GM19468 (cell line): ENCODE results near the gene RAET1L.
"Not testable (repeated sequence)": the region's sequence is repeated elsewhere in the genome, so short reads cannot be mapped to it uniquely, and the experiment has no call there.

Experiments used
- ATAC-seq: cut with Tn5 transposase; IDR thresholded peaks from one replicate; pipeline ENCODE4 v1.9.1; 2021; ENCODE audit warnings: mild to moderate bottlenecking, moderate library complexity, moderate number of reproducible peaks; ENCODE audit not compliant: unreplicated experiment; ENCODE audit errors: extremely low read depth

RAET1L gene

DNA sequence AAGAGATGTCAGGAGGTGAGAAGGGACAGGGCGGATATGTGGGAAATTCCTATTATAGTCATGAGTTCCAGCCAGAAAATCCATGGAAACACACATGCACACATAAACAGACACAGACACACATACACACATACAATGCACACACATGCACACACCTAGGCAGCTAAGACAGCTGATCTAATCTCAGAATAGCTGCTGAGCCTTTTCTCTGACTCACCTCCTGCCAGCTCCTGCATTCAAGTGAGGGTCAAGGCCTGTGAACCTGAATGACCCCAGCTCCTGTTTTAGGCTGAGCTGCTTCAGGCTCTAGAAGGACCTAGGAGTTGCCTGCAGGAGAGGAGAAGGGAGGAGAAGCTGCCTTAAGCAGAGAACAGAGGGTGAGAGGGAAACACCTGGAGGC, 21.6 kb upstream of the RAET1L start:
- no peak for ATAC-seq

DNA sequence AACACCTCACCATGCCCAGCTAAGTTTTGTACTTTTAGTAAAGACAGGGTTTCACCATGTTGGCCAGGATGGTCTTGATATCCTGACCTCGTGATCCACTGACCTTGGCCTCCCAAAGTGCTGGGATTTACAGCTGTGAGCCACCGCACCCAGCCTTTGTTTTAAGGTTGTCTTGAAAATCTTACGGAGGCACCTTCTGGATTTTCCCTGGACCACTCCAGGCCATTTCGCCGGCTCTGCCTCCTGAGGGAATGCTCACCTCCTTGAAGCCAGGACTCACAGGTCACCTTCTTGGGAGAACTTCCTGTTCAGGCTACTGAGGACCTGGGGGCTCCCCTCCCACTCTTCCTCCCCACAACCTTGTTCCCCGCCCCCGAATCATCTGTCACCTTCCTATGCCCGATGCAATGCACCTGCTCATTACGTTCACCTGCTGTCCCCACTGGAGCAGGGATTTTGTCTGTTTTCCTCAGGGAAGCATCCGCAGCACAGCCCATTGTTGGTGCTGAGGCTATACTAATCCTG, 19.4 kb upstream of the RAET1L start:
- no peak for ATAC-seq

DNA sequence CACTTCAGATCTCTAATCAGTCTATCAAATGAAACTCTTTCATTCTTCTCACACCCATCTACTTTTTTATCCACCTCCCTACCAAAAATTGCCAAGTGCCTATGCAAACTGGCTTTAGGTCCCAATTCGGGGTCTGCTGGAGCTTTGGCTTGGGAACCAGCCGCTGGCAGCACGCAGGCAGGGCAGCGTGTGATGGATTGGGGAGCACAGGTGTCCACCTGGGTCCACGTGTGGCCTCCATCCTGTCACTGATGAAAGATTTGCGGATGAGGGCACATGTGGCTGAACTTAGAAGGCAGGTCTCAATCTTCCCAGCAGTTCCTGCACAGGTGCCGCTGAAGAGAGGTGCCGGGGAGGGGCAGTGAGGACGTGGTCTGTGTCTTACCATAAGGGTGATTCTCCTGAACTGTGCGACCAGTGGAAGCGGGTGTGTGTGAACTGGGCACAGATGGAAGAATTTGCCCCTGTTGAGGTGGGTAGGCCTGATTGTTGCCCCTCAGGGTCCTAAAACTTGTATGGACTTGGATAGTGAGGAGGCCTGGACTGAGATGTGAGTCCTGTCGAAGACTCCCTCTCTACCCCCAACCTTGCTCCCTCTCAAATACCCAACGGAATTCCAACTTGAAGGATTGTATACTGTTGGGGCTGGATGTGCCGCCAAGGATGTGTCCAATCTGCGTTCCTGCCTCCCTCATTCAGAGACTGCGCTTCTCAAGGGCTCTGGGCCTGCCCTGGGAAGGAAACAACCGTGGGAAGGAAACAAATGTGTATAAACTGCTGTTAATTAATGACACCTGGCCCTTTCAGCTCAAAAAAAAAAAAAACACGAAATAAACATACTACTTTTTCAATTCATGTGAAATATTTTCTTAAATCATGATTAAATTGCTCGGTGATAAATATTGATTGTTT, 18.4 kb upstream of the RAET1L start:
- no peak for ATAC-seq

DNA sequence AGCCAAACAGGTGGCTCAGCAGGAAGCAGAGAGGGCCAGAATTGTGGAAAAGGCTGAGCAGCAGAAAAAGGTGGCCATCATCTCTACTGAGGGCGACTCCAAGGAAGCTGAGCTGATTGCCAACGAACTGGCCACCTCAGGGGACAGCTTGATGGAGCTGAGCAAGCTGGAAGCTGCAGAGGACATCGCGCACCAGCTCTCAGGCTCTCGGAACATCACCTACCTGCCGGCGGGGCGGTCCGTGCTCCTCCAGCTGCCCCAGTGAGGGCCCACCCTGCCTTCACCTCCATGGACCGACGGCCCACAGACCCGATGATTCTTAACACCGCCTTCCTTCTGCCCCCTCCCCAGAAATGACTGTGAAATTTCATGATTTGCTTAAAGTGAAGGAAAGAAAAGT, 17.8 kb upstream of the RAET1L start:
- ATAC-seq, result no peak

DNA sequence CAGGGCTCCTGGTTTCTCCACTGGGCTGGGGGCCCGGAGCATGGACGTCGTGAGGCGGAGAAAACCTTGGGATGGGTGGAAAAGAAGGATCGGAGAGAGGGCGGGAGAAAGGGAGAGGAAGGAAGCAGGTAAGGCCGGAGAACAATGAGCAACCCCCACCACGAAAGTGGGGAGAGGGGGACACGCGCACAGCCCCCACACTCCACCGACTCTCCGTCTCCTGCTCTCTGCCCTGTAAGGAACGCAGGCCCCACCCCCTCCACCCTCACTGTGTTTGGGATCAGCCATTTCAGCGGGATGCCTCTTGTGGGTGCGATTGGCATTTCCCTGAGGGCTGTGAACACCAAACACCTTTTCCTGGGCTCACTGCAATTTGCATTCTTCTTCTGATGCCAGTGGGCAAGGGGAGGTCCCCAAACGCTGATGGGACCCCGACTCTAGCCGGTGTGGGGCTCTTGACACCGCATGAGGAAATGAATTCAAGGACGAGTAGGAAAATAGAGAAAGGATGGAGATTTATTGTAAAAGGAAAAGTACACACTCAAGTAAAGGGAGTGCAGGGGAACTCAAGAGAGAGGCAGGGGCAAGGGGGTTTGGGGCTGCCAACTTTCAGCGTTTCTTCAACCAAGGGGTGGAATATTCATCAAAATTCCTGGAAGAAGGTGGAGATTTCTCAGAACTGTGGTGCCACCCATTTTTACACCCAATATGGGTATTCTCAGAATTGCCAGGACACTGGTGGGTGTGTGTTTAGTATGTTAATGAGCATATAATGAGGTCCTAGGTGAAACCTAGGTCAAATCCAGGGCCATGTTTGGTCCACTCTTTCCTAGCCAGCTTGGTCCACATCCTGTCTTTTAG, 13.1 kb upstream of the RAET1L start:
- no peak for ATAC-seq

DNA sequence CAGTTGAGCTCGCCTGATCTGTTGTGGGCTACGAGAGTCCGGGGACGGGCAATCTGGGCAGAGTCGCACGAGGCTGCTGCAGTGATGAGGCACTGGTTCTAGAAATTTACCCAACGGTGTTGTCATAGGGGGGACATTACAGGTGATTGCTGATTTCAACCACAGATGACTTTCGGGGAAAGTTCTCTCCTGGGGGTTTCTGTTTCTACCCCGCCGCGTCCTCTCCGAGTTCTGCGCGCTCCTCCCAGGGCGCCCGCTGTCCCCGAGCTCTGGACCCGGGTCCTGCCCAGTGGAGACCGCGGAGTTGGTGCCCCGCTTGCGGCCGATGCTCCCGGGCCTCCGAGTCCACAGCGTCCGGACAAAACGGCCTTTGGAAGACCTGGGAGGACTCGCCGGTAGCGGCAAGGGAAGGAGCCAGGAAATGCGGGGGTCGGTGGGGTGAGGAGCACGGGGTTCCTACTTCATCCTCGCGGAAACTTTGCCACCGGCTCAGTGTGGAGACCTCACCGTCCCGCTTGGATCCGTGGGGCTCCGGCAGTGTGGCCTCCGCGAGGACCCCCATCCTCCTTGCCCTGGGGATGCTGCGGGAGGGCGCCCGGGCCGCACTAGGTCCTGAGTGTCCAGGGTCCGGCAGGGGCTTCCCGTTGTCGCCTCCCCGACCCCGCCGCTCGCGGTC, 12.3 kb upstream of the RAET1L start:
- ATAC-seq, result no peak

DNA sequence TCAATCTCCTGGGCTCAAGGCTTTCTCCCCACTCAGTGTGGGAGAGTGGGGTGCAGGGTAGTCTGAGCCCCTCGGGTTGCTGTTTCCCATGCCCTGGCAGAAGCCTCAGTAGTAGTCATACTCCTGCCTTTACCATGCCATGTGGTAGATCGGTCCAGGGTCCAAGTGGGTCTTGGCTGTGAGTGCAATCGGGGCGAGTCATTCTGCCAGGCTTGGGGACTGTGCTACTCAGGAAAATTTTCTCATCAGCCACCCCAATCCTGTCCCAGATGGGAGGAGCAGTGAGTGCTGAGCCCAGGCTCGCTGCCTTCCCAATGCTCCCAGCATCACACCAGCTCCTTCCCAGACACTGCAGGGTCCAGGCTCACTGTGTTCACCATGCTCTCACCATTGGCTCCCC, 10.7 kb upstream of the RAET1L start:
- ATAC-seq, result no peak

DNA sequence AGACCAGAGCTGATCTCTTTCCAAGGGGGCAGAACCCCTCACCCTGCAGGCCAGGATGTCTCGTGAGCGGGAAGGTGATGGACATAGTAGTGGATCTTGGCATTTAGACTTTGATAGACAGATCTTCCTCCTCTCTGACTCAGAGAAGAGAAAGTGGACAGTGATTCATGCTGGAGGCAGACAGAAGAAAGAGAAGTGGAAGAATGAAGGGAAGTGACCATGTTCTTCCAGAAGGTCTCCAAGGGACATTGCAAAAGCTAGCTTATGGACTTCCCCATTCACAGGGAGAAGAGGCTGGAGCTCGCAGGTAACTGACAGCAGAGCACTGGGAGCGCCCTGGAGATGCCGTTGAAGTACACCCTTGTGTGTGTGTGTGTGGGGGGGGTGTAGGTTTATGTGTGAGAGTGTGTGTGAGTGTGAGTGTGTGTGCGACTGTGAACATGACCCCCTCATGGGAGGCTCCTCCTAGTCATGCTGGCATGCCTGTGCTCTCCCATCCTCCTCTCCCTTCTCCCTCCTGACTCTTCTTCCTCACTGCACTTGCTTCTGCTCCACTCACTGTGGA, 8.0 kb upstream of the RAET1L start:
- ATAC-seq, result no peak

DNA sequence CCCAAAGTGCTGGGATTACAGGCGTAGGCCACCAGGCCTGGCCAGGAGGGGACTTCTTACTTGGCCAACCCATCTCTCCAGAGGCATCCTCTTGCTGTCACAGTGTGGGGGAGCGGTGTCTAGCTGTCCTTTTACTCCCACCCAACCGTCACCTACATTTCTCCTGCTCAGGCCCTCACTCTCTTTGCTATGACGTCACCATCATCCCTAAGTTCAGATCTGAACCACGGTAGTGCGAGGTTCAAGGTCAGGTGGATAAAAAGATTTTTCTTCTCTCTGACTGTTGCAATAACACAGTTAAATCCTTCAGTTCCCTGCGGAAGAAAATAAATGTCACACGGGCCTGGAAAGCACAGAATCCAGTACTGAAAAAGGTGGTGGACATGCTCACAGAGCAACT, 7.3 kb upstream of the RAET1L start:
- ATAC-seq, result no peak

DNA sequence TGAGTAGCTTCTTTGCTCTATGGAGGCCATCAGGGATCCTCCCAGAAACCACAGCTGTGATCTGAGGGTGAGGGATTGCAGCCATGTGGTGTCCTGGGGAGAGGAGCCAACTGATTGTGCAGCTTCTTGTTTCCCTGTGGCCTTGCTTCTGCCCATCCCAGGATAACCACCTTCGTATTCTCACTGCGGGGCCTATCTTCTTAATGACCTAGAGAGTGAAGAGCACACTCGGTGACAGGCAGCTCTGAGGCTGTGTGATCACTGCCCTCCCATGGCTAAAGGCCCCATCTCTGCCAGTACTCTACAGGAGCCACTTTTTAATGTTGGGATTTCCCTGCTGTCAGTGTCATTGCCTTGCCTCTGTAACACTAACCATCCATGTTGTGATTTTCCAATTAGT, 5.3 kb upstream of the RAET1L start:
- no peak for ATAC-seq

DNA sequence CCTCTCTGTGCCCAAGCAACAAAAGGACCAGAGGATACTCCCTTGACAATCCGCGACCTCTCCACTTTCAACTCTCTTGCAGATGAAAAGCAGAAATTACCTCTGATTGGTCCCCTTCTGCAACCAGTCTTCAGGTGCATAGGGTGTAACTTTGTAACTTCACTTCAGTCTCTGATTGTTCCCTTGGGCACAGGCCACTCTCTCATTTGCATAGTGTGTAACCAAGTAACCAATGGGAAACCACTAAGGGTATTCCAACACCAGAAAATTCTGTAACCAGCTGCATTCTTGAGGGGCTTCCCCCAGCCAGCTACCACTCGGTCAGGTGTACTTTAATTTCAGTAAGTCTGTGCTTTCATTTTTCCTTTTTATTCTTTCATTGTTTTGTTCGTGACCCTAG, 4.4 kb upstream of the RAET1L start:
- ATAC-seq, result no peak

DNA sequence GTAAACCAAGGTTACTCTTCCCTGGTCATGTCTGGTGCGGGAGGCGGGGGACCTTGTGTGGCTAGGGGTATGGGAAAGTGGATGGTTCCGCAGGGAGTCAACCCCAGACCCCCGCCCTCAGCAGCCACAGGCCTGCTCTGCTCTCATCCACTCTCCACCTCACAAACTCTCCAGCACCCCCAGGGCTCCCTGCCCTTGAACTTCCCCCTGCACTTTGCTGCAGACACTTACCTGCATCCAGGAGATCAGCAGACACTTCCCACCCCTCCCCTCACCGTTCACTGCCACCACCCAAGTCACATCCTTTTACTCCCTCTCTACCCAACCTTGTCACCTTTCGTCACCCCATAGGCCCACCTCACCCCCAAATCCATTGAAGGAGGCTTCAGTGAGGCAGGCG, 3.9 kb upstream of the RAET1L start:
- ATAC-seq, result no peak

DNA sequence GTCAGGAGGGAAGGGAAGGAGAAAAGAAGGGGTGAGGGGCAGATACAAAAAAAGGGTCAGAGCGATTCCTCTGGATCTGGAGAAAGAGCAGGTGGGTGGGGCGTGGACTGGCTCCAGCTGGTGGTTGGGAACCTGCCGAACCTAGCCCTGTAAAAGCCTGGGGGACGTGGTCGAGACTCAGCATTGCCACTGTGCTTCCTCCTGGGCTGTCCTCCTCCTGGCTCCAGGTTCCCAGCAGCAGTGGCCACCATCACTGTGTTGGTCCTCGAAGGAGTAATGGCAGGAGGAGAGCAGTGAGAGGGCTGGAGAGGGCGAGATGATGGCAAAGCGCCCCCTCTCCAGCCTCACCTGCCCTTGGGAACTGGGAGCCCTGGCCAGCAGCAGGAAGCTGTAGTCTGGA, 3.5 kb upstream of the RAET1L start:
- no peak for ATAC-seq

DNA sequence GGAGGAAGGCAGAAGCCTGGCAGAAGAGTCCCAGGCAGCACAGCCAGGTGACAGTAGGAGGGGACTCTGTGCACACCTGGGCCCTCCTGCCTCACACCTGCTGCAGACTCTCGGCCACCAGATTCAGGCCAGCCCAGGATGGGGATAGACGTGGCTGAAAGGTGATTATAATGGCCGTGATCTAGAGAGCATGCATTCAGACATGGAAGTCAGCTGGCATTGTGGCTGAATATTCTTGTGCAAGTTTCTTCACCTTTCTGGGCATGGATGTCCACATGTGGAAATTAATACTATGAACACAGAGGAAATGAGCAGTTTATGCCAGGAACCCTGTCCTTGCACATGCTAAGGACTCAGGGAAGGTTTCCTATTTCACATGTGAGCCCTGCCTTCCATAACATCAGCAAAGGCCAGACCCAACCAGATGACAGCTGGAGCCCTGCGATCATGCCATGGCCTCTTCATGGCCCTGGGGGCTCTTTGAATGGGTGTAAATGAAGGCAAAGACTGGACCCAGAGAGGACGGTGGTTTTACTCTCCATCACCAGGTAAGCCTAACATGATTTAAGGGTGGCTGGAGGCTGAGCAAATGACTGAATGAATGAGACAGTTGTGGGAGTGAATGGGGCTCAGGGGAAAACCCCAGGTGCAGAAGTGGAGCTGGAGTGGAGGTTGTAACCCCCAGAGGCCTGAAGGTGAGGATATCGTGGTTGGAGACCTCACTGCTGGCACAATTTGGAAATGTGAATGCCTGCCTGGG, 2.7 kb upstream of the RAET1L start:
- ATAC-seq, result no peak

DNA sequence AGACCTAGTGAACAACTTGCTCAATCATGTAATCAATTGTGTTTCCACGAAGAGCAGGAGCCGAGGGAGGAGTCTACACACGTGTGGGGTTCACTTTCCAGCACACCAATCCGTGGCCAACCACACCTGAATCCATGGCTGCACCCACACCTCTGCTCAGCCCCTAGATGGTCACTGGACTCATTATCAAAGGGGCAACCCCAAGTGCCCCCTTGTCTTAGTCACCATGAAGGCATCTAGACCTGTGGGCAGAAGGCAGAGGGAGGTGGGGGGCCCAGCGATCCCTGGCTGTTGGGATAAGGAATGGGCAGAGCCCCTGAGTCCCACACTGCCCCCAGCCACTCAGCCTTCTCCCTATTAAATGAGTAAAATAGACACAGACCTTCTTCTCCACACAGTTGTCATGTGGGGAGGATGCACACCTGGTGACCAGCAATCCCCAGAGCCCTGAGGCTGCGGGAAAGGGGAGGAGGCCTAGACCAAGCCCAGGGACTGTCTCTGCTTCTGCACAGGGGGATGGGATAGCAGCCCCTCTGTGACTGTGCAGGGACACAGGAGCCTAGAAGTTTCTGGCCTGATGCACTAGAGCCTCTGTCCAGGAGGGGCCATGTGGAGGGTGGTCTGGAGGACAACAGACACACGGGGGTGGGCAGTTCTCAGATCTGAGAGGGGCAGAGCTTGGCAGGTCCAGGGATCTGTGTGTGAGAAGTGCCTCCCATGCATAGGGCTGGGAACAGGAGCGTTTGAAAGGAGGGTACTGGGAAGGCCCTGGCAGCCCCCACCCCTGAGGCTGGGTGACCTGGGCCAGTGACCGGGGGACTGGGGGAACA, 1.9 kb upstream of the RAET1L start:
- ATAC-seq, result no peak

DNA sequence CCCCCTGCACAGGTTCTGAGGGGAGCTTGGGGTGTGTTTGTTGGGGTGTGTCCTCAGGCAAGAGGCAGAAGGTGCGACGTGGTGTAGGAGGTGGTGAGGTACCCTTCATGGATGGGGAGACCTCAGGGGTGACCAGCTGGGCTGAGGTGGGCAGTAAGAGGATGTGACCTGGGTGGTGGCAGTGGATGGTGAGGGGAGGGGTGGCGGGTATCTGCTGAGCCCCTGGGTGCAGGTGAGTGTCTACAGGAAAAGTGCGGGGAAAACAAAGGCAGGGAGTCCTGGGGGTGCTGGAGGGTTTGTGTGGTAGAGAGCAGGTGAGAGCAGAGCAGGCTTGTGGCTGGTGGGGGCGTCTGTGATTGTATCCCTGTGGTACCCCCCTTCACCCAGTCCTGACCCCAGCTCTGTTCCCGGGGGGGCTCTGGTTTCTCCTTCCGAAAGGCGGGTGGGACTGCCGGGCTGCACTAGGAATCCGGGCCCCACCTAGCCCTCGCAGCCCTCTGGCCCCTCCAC, 631 bp downstream of the RAET1L start:
- ATAC-seq, result no peak

DNA sequence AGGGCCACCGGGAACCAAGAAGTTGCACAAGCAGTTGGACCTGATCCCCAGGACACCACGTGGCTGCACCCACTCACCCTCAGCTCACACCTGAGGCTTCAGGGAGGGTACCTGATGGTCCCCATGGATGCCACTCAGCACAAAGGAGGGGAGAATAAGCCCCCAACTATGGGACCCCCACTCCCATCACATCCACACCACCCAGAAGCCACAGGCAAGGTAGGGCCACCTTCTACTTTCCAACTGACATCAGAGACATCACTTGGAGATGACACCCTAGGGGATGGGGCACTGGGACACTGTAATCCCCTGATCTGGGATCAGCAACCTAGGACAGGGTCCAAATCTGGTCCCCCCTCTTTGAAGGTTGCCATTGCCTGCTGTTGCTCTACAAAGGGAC, 1.3 kb downstream of the RAET1L start:
- ATAC-seq, result not testable (repeated sequence)

DNA sequence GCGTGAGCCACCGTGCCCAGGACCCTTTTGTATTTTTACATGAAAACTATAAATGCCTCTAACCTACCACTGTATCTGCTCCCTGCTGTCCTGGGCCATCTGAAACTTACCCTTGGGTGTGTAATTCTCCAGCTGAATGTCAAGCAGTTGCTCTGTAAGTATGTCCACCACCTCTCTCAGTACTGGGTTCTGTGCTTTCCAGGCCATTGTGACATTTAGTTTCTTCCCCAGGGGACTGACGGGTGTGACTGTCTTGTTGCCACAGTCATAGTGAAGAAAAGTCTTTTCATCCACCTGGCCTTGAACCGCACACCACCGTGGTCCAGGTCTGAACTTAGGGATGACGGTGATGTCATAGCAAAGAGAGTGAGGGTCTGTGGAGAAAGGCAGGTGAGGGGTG, 3.5 kb downstream of the RAET1L start:
- not testable (repeated sequence) for ATAC-seq
